HepG2 (cell line): ENCODE results near the gene PPP1CA. TPM values are rescaled to one million over a fixed set of nuclear protein-coding genes. Genes with fewer than 3 reads are reported as not detected.

Source experiments
- AGO2 ChIP-seq: fragments of 200-400 bp; formaldehyde crosslinking; optimal IDR thresholded peaks from 2 replicates; pipeline ENCODE3; 2017; ENCODE audit warnings: mild to moderate bottlenecking, low read depth, low read length, moderate library complexity
- GATAD1 ChIP-seq: IDR thresholded peaks from 2 replicates; pipeline ENCODE4 v1.6.1; 2016; ENCODE audit warnings: missing genetic modification reagents, missing compliant biosample characterization
- MED1 ChIP-seq: sonication (generic); formaldehyde crosslinking; IDR thresholded peaks from 2 replicates; pipeline ENCODE4 v1.4.0; 2020; ENCODE audit warnings: missing genetic modification reagents
- MIXL1 ChIP-seq: IDR thresholded peaks from 2 replicates; pipeline ENCODE4 v1.6.1; 2016
- NONO ChIP-seq, 2 experiments: fragments of 450-650 bp in 1 of 2; sonication (generic) in 1 of 2; formaldehyde crosslinking in 1 of 2; IDR thresholded peaks in 1 of 2; conservative IDR thresholded peaks in 1 of 2; 2 replicates each; pipeline versions ENCODE4 v1.6.1 to v1.8.0; 2017 to 2022; ENCODE audit warnings: mild to moderate bottlenecking in 1 of 2, missing genetic modification reagents in 1 of 2, moderate library complexity in 1 of 2
- PHF8 ChIP-seq: sonication (generic); formaldehyde crosslinking; IDR thresholded peaks from 2 replicates; pipeline ENCODE4 v1.5.0; 2020; ENCODE audit warnings: missing genetic modification reagents
- ZNF567 ChIP-seq: sonication (generic); formaldehyde crosslinking; IDR thresholded peaks from 2 replicates; pipeline ENCODE4 v1.8.1; 2023; ENCODE audit warnings: mild to moderate bottlenecking, missing genetic modification reagents, borderline replicate concordance
- ZNF816 ChIP-seq: sonication (generic); formaldehyde crosslinking; IDR thresholded peaks from 2 replicates; pipeline ENCODE4 v1.8.0; 2022; ENCODE audit warnings: missing genetic modification reagents, mild to moderate bottlenecking, borderline replicate concordance
- polyA plus RNA-seq, 8 experiments: library from polyadenylated mRNA; depleted of rRNA in 3 of 8; stranded (reverse) in 7 of 8; unstranded in 1 of 8; fragments of >200 nt; fragmentation: Illumina TruSeq in 4 of 8; extraction: Trizol in 4 of 8; gene quantifications; 2 replicates each; pipeline versions ENCODE4 v1.2.1 to v1.2.3, GENCODE V29; 2011 to 2016; ENCODE audit warnings: low read depth in 4 of 8, missing spikeins in 1 of 8, mixed read lengths in 1 of 8; ENCODE audit not compliant: insufficient read depth in 1 of 8
- total RNA-seq, 5 experiments: library from RNA; depleted of rRNA; stranded (reverse); fragments of >200 nt; fragmentation: Illumina TruSeq; extraction: Trizol; gene quantifications; 2 replicates each; pipeline ENCODE4 v1.2.3, GENCODE V29; 2016; ENCODE audit warnings: low read depth in 1 of 5
- TF ChIP-seq, protein P1 (sequence below), 2 experiments: sonication (generic) in 1 of 2; formaldehyde crosslinking in 1 of 2; IDR thresholded peaks; 2 replicates each; pipeline versions ENCODE4 v1.4.0 to v1.6.1; 2016 to 2020; ENCODE audit warnings: borderline replicate concordance in 1 of 2, low read depth in 1 of 2, mild to moderate bottlenecking in 1 of 2, missing genetic modification reagents in 1 of 2
- TF ChIP-seq, protein P2 (sequence below): IDR thresholded peaks from 2 replicates; pipeline ENCODE4 v1.6.1; 2018; ENCODE audit warnings: missing genetic modification reagents

Gene PPP1CA
- total and polyA plus RNA-seq, 2 of the 13 experiments (the other 11 are each of a cell fraction or from before 2014, with no cell fraction given), result 149 to 170 TPM

- TF ChIP-seq, protein P1, sequence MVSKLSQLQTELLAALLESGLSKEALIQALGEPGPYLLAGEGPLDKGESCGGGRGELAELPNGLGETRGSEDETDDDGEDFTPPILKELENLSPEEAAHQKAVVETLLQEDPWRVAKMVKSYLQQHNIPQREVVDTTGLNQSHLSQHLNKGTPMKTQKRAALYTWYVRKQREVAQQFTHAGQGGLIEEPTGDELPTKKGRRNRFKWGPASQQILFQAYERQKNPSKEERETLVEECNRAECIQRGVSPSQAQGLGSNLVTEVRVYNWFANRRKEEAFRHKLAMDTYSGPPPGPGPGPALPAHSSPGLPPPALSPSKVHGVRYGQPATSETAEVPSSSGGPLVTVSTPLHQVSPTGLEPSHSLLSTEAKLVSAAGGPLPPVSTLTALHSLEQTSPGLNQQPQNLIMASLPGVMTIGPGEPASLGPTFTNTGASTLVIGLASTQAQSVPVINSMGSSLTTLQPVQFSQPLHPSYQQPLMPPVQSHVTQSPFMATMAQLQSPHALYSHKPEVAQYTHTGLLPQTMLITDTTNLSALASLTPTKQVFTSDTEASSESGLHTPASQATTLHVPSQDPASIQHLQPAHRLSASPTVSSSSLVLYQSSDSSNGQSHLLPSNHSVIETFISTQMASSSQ (IDR thresholded peaks at IDR 0.05; ENCODE audit: low read depth), result no peak
- TF ChIP-seq, protein P1 (CRISPR knock-in tag; IDR thresholded peaks at IDR 0.05; ENCODE audit: borderline replicate concordance), result no peak
- TF ChIP-seq GATAD1, result no peak
- no peak for TF ChIP-seq ZNF567 (CRISPR knock-in tag)
- peak; percentile 11 for TF ChIP-seq AGO2
- no peak for TF ChIP-seq MED1 (CRISPR knock-in tag)
- TF ChIP-seq, protein P2, sequence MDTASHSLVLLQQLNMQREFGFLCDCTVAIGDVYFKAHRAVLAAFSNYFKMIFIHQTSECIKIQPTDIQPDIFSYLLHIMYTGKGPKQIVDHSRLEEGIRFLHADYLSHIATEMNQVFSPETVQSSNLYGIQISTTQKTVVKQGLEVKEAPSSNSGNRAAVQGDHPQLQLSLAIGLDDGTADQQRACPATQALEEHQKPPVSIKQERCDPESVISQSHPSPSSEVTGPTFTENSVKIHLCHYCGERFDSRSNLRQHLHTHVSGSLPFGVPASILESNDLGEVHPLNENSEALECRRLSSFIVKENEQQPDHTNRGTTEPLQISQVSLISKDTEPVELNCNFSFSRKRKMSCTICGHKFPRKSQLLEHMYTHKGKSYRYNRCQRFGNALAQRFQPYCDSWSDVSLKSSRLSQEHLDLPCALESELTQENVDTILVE, result no peak
- no peak for TF ChIP-seq NONO (IDR thresholded peaks at IDR 0.05)
- no peak for TF ChIP-seq NONO (CRISPR knock-in tag; conservative IDR thresholded peaks at IDR 0.05)
- TF ChIP-seq ZNF816 (CRISPR knock-in tag), result peak; percentile 58; the same call in 1 of the 2 replicates
- peak; percentile 10; the same call in 1 of the 2 replicates for TF ChIP-seq MIXL1 (CRISPR knock-in tag)
- peak; percentile 65 for TF ChIP-seq PHF8 (CRISPR knock-in tag)
Measured at GRCh38 chr11:67401495-67402191, at the start of gene PPP1CA (continued).
